SK-N-SH treated with all-trans-retinoic acid at 6 μM for 48 hours (cell line): ENCODE data around the gene HOXD8.

ENCODE experiments used
- ATAC-seq: fragments of 200-7000 bp; cut with Tn5 transposase; 3 replicates; pipeline ENCODE4 v1.9.1; 2020; ENCODE audit warnings: mild to moderate bottlenecking, moderate library complexity
- BACH2 ChIP-seq: fragments of 250-450 bp; sonication (Bioruptor Pico); IDR thresholded peaks from 2 replicates; pipeline ENCODE4 v1.9.0; 2021; ENCODE audit warnings: mild to moderate bottlenecking, borderline replicate concordance
- CSDC2 ChIP-seq: fragments of 250-450 bp; sonication (Bioruptor Pico); IDR thresholded peaks from 2 replicates; pipeline ENCODE4 v1.5.0; 2020; ENCODE audit warnings: mild to moderate bottlenecking, moderate library complexity
- ESRRG ChIP-seq: fragments of 250-450 bp; sonication (Bioruptor Pico); IDR thresholded peaks from 2 replicates; pipeline ENCODE4 v1.6.1; 2021; ENCODE audit warnings: mild to moderate bottlenecking
- GLIS3 ChIP-seq: fragments of 250-450 bp; sonication (Bioruptor Pico); IDR thresholded peaks from 2 replicates; pipeline ENCODE4 v1.5.0; 2020; ENCODE audit warnings: mild to moderate bottlenecking, moderate library complexity
- OSR1 ChIP-seq: fragments of 250-450 bp; sonication (Bioruptor Pico); IDR thresholded peaks from 2 replicates; pipeline ENCODE4 v1.8.0; 2022; ENCODE audit warnings: moderate library complexity, mild to moderate bottlenecking, inconsistent platforms
- PPARA ChIP-seq: fragments of 250-450 bp; sonication (Bioruptor Pico); IDR thresholded peaks from 2 replicates; pipeline ENCODE4 v1.5.0; 2020; ENCODE audit warnings: mild to moderate bottlenecking, borderline replicate concordance
- RARB ChIP-seq: fragments of 250-450 bp; sonication (Bioruptor Pico); IDR thresholded peaks from 2 replicates; pipeline ENCODE4 v1.8.0; 2021; ENCODE audit warnings: mild to moderate bottlenecking, moderate library complexity
- SNAI2 ChIP-seq: fragments of 250-450 bp; sonication (Bioruptor Pico); IDR thresholded peaks from 2 replicates; pipeline ENCODE4 v1.5.0; 2020; ENCODE audit warnings: mild to moderate bottlenecking, moderate library complexity
- TCF4 ChIP-seq: fragments of 250-450 bp; sonication (Bioruptor Pico); IDR thresholded peaks from 2 replicates; pipeline ENCODE4 v1.8.0; 2021; ENCODE audit warnings: mild to moderate bottlenecking, moderate library complexity, borderline replicate concordance
- TOX ChIP-seq: fragments of 250-450 bp; sonication (Bioruptor Pico); IDR thresholded peaks from 2 replicates; pipeline ENCODE4 v1.8.0; 2021; ENCODE audit warnings: mild to moderate bottlenecking, moderate library complexity, borderline replicate concordance
- ZFP3 ChIP-seq: fragments of 250-450 bp; sonication (Bioruptor Pico); IDR thresholded peaks from 2 replicates; pipeline ENCODE4 v1.5.0; 2020; ENCODE audit warnings: mild to moderate bottlenecking, moderate library complexity
- ZFP30 ChIP-seq: fragments of 450-650 bp; formaldehyde crosslinking; IDR thresholded peaks from 2 replicates; pipeline ENCODE4 v1.5.0; 2022; ENCODE audit warnings: mild to moderate bottlenecking, moderate library complexity
- ZNF565 ChIP-seq: fragments of 450-650 bp; formaldehyde crosslinking; conservative IDR thresholded peaks from 2 replicates; pipeline ENCODE4 v1.5.0; 2020; ENCODE audit warnings: low read depth, mild to moderate bottlenecking, moderate library complexity
- ZNF70 ChIP-seq: fragments of 450-650 bp; formaldehyde crosslinking; IDR thresholded peaks from 2 replicates; pipeline ENCODE4 v1.5.0; 2020; ENCODE audit warnings: mild to moderate bottlenecking, moderate library complexity
- ZNF8 ChIP-seq: fragments of 450-650 bp; formaldehyde crosslinking; IDR thresholded peaks from 2 replicates; pipeline ENCODE4 v1.5.0; 2020; ENCODE audit warnings: mild to moderate bottlenecking, moderate library complexity
- TF ChIP-seq, protein P1 (sequence below): fragments of 250-450 bp; sonication (Bioruptor Pico); IDR thresholded peaks from 2 replicates; pipeline ENCODE4 v1.8.0; 2020; ENCODE audit warnings: mild to moderate bottlenecking, moderate library complexity, borderline replicate concordance
- TF ChIP-seq, protein P2 (sequence below): fragments of 250-450 bp; sonication (Bioruptor Pico); IDR thresholded peaks from 2 replicates; pipeline ENCODE4 v1.8.0; 2021; ENCODE audit warnings: low read depth, mild to moderate bottlenecking, moderate library complexity, borderline replicate concordance
- TF ChIP-seq, protein P3 (sequence below): fragments of 250-450 bp; sonication (Bioruptor Pico); IDR thresholded peaks from 2 replicates; pipeline ENCODE4 v1.5.1; 2021; ENCODE audit warnings: mild to moderate bottlenecking, moderate library complexity
- TF ChIP-seq, protein P4 (sequence below): fragments of 250-450 bp; sonication (Bioruptor Pico); IDR thresholded peaks from 2 replicates; pipeline ENCODE4 v1.5.1; 2020; ENCODE audit warnings: low read depth, mild to moderate bottlenecking, moderate library complexity
- TF ChIP-seq, protein P5 (sequence below): fragments of 250-450 bp; sonication (Bioruptor Pico); IDR thresholded peaks from 2 replicates; pipeline ENCODE4 v1.5.0; 2020; ENCODE audit warnings: mild to moderate bottlenecking, moderate library complexity

Gene HOXD8

DNA sequence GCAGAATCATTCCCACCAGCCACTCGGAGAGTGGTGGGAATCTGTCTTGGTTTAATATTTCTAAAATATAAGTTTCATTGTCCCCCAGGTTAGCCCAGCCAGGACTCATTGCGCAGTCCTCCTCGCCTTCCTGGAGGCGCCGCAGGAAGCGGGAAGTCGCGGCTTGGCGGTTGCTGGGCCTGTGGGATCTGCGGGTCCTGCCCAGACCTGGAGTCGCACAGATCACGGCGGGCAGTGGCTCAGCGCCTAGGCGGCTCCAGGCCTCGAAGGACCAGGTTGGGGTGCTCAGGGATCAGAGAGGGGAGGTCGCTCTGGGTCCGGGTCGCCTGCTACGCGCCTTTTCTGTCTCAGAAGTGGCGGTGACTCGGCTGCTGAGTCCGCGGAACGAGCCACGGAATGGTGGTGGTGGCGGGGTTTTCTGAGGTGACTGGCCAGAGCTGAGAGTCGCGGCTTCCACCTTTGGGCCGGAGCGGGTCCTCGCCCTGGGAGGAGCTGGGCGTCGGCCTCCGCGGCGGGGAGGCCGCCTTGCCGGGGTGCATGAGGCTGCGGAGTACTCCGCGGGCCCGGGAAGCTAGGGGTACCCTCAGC is 30.3 kb downstream of the HOXD8 start (continued):
- TF ChIP-seq, protein P1, sequence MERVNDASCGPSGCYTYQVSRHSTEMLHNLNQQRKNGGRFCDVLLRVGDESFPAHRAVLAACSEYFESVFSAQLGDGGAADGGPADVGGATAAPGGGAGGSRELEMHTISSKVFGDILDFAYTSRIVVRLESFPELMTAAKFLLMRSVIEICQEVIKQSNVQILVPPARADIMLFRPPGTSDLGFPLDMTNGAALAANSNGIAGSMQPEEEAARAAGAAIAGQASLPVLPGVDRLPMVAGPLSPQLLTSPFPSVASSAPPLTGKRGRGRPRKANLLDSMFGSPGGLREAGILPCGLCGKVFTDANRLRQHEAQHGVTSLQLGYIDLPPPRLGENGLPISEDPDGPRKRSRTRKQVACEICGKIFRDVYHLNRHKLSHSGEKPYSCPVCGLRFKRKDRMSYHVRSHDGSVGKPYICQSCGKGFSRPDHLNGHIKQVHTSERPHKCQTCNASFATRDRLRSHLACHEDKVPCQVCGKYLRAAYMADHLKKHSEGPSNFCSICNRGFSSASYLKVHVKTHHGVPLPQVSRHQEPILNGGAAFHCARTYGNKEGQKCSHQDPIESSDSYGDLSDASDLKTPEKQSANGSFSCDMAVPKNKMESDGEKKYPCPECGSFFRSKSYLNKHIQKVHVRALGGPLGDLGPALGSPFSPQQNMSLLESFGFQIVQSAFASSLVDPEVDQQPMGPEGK (CRISPR knock-in tag): no peak
- no peak for TF ChIP-seq CSDC2 (CRISPR knock-in tag)
- no peak for TF ChIP-seq ZNF70 (CRISPR knock-in tag)
- TF ChIP-seq, protein P2, sequence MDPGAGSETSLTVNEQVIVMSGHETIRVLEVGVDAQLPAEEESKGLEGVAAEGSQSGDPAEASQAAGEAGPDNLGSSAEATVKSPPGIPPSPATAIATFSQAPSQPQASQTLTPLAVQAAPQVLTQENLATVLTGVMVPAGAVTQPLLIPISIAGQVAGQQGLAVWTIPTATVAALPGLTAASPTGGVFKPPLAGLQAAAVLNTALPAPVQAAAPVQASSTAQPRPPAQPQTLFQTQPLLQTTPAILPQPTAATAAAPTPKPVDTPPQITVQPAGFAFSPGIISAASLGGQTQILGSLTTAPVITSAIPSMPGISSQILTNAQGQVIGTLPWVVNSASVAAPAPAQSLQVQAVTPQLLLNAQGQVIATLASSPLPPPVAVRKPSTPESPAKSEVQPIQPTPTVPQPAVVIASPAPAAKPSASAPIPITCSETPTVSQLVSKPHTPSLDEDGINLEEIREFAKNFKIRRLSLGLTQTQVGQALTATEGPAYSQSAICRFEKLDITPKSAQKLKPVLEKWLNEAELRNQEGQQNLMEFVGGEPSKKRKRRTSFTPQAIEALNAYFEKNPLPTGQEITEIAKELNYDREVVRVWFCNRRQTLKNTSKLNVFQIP (CRISPR knock-in tag): no peak
- no peak for TF ChIP-seq ZFP30 (CRISPR knock-in tag)
- TF ChIP-seq, all 23 proteins: peak for 0

DNA sequence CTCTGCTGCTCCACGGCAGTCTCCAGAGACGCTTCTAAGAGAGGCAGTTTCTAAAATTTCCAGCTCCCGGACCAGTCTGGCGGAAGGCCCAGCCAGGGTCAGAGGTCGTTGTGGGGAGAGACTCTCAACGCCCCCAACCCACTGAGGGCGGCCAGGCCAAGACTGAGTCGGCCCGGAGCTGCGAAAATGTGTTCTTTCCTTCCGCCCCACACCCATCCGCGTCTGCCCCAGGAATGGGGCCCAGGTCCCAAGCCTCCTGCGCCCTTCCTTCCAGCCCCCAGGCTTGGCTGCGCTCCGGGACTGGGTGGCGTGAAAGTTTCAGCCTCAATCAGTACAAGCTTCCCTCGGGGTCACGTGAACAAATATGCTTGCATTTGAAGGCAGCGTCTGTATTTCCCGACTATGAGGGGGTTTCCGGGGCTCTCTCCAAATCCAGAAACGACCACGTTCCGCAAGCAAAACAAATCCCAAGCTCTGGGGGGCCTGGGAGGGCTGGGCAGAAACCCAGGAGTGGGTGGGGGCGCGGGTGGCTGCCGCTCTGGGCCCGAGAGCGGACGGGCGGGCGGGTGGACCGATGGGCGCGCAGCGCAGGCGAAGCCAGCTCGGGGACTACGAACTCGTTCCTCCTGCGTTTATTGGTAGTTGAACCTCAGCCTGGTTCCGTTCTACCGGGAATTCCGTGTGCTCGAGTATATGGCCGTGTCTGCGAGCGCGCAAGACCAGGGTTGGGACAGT is 30.9 kb downstream of the HOXD8 start:
- no peak for ATAC-seq
- no peak for TF ChIP-seq ESRRG (CRISPR knock-in tag)
- TF ChIP-seq, protein P3, sequence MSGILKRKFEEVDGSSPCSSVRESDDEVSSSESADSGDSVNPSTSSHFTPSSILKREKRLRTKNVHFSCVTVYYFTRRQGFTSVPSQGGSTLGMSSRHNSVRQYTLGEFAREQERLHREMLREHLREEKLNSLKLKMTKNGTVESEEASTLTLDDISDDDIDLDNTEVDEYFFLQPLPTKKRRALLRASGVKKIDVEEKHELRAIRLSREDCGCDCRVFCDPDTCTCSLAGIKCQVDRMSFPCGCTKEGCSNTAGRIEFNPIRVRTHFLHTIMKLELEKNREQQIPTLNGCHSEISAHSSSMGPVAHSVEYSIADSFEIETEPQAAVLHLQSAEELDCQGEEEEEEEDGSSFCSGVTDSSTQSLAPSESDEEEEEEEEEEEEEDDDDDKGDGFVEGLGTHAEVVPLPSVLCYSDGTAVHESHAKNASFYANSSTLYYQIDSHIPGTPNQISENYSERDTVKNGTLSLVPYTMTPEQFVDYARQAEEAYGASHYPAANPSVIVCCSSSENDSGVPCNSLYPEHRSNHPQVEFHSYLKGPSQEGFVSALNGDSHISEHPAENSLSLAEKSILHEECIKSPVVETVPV (CRISPR knock-in tag): no peak
- no peak for TF ChIP-seq RARB (CRISPR knock-in tag)
- TF ChIP-seq, protein P1 (CRISPR knock-in tag): no peak
- TF ChIP-seq, protein P4, sequence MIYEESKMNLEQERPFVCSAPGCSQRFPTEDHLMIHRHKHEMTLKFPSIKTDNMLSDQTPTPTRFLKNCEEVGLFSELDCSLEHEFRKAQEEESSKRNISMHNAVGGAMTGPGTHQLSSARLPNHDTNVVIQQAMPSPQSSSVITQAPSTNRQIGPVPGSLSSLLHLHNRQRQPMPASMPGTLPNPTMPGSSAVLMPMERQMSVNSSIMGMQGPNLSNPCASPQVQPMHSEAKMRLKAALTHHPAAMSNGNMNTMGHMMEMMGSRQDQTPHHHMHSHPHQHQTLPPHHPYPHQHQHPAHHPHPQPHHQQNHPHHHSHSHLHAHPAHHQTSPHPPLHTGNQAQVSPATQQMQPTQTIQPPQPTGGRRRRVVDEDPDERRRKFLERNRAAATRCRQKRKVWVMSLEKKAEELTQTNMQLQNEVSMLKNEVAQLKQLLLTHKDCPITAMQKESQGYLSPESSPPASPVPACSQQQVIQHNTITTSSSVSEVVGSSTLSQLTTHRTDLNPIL (CRISPR knock-in tag): no peak
- TF ChIP-seq OSR1: no peak
- no peak for TF ChIP-seq SNAI2
- TF ChIP-seq BACH2 (CRISPR knock-in tag): no peak
- no peak for TF ChIP-seq ZNF8
- no peak for TF ChIP-seq TCF4
- no peak for TF ChIP-seq TOX (CRISPR knock-in tag)
- TF ChIP-seq GLIS3: no peak
- no peak for TF ChIP-seq ZNF565
- no peak for TF ChIP-seq PPARA (CRISPR knock-in tag)
- no peak for TF ChIP-seq ZFP30 (CRISPR knock-in tag)
- TF ChIP-seq ZFP3 (CRISPR knock-in tag): no peak
- TF ChIP-seq, protein P2 (CRISPR knock-in tag): no peak
- TF ChIP-seq CSDC2 (CRISPR knock-in tag): no peak
- TF ChIP-seq, protein P5, sequence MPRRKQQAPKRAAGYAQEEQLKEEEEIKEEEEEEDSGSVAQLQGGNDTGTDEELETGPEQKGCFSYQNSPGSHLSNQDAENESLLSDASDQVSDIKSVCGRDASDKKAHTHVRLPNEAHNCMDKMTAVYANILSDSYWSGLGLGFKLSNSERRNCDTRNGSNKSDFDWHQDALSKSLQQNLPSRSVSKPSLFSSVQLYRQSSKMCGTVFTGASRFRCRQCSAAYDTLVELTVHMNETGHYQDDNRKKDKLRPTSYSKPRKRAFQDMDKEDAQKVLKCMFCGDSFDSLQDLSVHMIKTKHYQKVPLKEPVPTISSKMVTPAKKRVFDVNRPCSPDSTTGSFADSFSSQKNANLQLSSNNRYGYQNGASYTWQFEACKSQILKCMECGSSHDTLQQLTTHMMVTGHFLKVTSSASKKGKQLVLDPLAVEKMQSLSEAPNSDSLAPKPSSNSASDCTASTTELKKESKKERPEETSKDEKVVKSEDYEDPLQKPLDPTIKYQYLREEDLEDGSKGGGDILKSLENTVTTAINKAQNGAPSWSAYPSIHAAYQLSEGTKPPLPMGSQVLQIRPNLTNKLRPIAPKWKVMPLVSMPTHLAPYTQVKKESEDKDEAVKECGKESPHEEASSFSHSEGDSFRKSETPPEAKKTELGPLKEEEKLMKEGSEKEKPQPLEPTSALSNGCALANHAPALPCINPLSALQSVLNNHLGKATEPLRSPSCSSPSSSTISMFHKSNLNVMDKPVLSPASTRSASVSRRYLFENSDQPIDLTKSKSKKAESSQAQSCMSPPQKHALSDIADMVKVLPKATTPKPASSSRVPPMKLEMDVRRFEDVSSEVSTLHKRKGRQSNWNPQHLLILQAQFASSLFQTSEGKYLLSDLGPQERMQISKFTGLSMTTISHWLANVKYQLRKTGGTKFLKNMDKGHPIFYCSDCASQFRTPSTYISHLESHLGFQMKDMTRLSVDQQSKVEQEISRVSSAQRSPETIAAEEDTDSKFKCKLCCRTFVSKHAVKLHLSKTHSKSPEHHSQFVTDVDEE (CRISPR knock-in tag): no peak
